ENCODE measurements around the gene SLC22A23.

DNA sequence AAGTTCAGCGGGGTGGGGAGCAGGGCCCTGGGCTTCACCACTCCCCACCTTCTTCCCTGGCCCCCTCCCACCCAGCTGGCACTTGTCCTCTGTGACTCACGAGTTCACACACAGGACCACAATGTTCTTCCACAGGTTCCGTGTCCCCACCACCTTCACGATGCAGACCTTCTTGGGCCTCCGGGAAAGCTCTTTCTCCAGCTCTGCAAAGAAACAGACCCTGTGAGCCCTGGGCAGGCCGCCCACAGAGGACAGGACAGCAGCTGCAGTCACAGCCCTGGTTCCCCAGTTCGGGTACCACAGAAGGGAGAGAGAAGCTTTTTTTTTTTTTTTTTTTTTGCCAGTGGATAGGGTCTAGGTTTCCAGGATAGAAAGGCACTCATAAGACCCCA, 167.2 kb downstream of the SLC22A23 start:
- TF ChIP-seq EZH2 (IDR thresholded peaks at IDR 0.05) = no peak
- no peak for TF ChIP-seq POLR2AphosphoS5 (IDR thresholded peaks at IDR 0.05; ENCODE audit: borderline replicate concordance, low read depth, low read length)

Data from SK-N-MC (cell line).